Hepatocyte (in vitro differentiated cells): ENCODE data around the gene PPP2R1B. TPM values are rescaled to one million over a fixed set of nuclear protein-coding genes. Genes with fewer than 3 reads are reported as not detected.
A peak's percentile ranks its signal among the peaks of the same experiment; 100 is the strongest.

Experiments used
- DNase-seq: peaks from one replicate; pipeline ENCODE4 v3.0.0-alpha.2; 2016; ENCODE audit warnings: low spot score
- H2AFZ ChIP-seq: fragments of 200-600 bp; sonication (generic); 2 replicates; pipeline ENCODE4 v1.6.0; 2016; ENCODE audit warnings: antibody characterized with exemption, mild to moderate bottlenecking
- H3K27ac ChIP-seq: fragments of 200-600 bp; sonication (generic); 2 replicates; pipeline ENCODE4 v1.5.1; 2016; ENCODE audit warnings: mild to moderate bottlenecking
- H3K27me3 ChIP-seq: fragments of 200-600 bp; sonication (generic); 2 replicates; pipeline ENCODE4 v1.6.1; 2016
- H3K36me3 ChIP-seq: fragments of 200-600 bp; sonication (generic); replicated peaks from 2 replicates; pipeline ENCODE4 v1.5.1; 2016; ENCODE audit warnings: low read depth; ENCODE audit not compliant: insufficient read depth
- H3K4me1 ChIP-seq: fragments of 200-600 bp; sonication (generic); 2 replicates; pipeline ENCODE4 v1.5.1; 2016; ENCODE audit warnings: mild to moderate bottlenecking, moderate library complexity; ENCODE audit not compliant: insufficient read depth
- H3K4me2 ChIP-seq: fragments of 200-600 bp; sonication (generic); 2 replicates; pipeline ENCODE4 v1.6.0; 2016
- H3K4me3 ChIP-seq: fragments of 200-600 bp; sonication (generic); 2 replicates; pipeline ENCODE4 v1.5.1; 2016; ENCODE audit warnings: mild to moderate bottlenecking
- H3K79me2 ChIP-seq: fragments of 200-600 bp; sonication (generic); 2 replicates; pipeline ENCODE4 v1.6.0; 2017; ENCODE audit warnings: mild to moderate bottlenecking
- H3K9me2 ChIP-seq: fragments of 200-600 bp; sonication (generic); replicated peaks from 2 replicates; pipeline ENCODE4 v1.6.0; 2017; ENCODE audit warnings: mild to moderate bottlenecking; ENCODE audit not compliant: insufficient read depth
- H3K9me3 ChIP-seq: fragments of 200-600 bp; sonication (generic); 2 replicates; pipeline ENCODE4 v1.5.1; 2016; ENCODE audit warnings: low read depth, mild to moderate bottlenecking
- H4K20me1 ChIP-seq: fragments of 200-600 bp; sonication (generic); 2 replicates; pipeline ENCODE4 v1.6.0; 2016; ENCODE audit warnings: mild to moderate bottlenecking; ENCODE audit not compliant: insufficient read depth, poor library complexity, severe bottlenecking
- CTCF ChIP-seq: fragments of 200-600 bp; sonication (generic); IDR thresholded peaks from 2 replicates; pipeline ENCODE4 v1.5.1; 2016; ENCODE audit warnings: antibody characterized with exemption, mild to moderate bottlenecking; ENCODE audit not compliant: poor library complexity
- EZH2 ChIP-seq: fragments of 200-600 bp; sonication (generic); IDR thresholded peaks from 2 replicates; pipeline ENCODE4 v1.6.1; 2016; ENCODE audit warnings: antibody characterized with exemption, mild to moderate bottlenecking, borderline replicate concordance
- EZH2phosphoT487 ChIP-seq: fragments of 200-600 bp; sonication (generic); IDR thresholded peaks from one replicate; pipeline ENCODE4 v1.6.1; 2018; ENCODE audit warnings: antibody characterized with exemption, mild to moderate bottlenecking, low read depth, moderate library complexity; ENCODE audit not compliant: unreplicated experiment, severe bottlenecking
- WGBS: methylation state at CpG from one replicate; pipeline ENCODE4 v1.1.6; 2016; ENCODE audit warnings: low lambda C conversion rate; ENCODE audit errors: missing lambda C conversion rate; 5-methylcytosine and 5-hydroxymethylcytosine counted together
- polyA plus RNA-seq: library from polyadenylated mRNA; unstranded; fragments of >200 nt; fragmentation: Nextera tagmentation; extraction: Ambion mirVana; gene quantifications from 2 replicates; pipeline ENCODE4 v1.2.1, GENCODE V29; 2016
- total RNA-seq: library from RNA; depleted of rRNA; stranded (reverse); fragments of >200 nt; gene quantifications from 2 replicates; pipeline ENCODE4 v1.2.3, GENCODE V29; 2014

Gene PPP2R1B
- total and polyA plus RNA-seq, 2 experiments from 2014 or later, result 25.3 to 41.0 TPM

- 90% methylated on average over 2 of the region's 2 CpGs for WGBS
Observed at GRCh38 chr11:111808063-111808588, 41.9 kb upstream of the PPP2R1B start.

GRCh38 chr11:111807076-111807475, 40.9 kb upstream of the PPP2R1B start:
- 95% methylated on average over 1 of the region's 1 CpG for WGBS
- no peaks in the 10 kb centered on the region for H3K4me1 ChIP-seq
- no peaks in the 10 kb centered on the region for H4K20me1 ChIP-seq
- H3K9me3 ChIP-seq, result no peaks in the 10 kb centered on the region
- no peak for DNase-seq
- H3K4me2 ChIP-seq, result no peak overlapping the region
- peaks cover 2% of the 10 kb centered on the region for H3K79me2 ChIP-seq
- no peaks in the 10 kb centered on the region for H3K9me2 ChIP-seq
- no peak overlapping the region for H3K27ac ChIP-seq
- no peaks in the 10 kb centered on the region for H3K36me3 ChIP-seq
- H2AFZ ChIP-seq, result no peak overlapping the region
- no peak overlapping the region for H3K4me3 ChIP-seq
- TF ChIP-seq CTCF, result no peak
- no peak for TF ChIP-seq EZH2phosphoT487
- TF ChIP-seq EZH2, result no peak
- H3K27me3 ChIP-seq, result no peaks in the 10 kb centered on the region

More at GRCh38 chr11:111808063-111808588, 41.9 kb upstream of the PPP2R1B start:
- Histone ChIP-seq H3K27me3 (no peaks in the 10 kb centered on the region), H3K4me3 (no peak overlapping the region), H3K4me2 (no peak overlapping the region), H4K20me1 (no peaks in the 10 kb centered on the region), H3K9me2 (no peaks in the 10 kb centered on the region), H3K79me2 (peaks cover 4% of the 10 kb centered on the region), H3K27ac (no peak overlapping the region), H3K36me3 (no peaks in the 10 kb centered on the region), H3K4me1 (no peaks in the 10 kb centered on the region), H2AFZ (no peak overlapping the region), H3K9me3 (no peaks in the 10 kb centered on the region)
- no peak for DNase-seq
- TF ChIP-seq CTCF (no peak), EZH2phosphoT487 (no peak), EZH2 (no peak)

GRCh38 chr11:111801135-111801534, 34.9 kb upstream of the PPP2R1B start:
- WGBS, result 91% methylated on average over 2 of the region's 2 CpGs
- H3K9me2 ChIP-seq, result no peaks in the 10 kb centered on the region
- no peaks in the 10 kb centered on the region for H3K79me2 ChIP-seq
- DNase-seq, result no peak
- no peaks in the 10 kb centered on the region for H3K36me3 ChIP-seq
- H3K9me3 ChIP-seq, result no peaks in the 10 kb centered on the region
- H3K4me1 ChIP-seq, result no peaks in the 10 kb centered on the region
- no peak overlapping the region for H3K4me2 ChIP-seq
- H2AFZ ChIP-seq, result no peak overlapping the region
- H3K27ac ChIP-seq, result peak overlapping the region; percentile 25
- H3K27me3 ChIP-seq, result no peaks in the 10 kb centered on the region
- no peak for TF ChIP-seq EZH2
- no peak for TF ChIP-seq EZH2phosphoT487
- TF ChIP-seq CTCF, result no peak
- H4K20me1 ChIP-seq, result no peaks in the 10 kb centered on the region
- no peak overlapping the region for H3K4me3 ChIP-seq

- DNase-seq, result no peak
- no peaks in the 10 kb centered on the region for H3K9me2 ChIP-seq
- no peak overlapping the region for H3K4me3 ChIP-seq
- no peaks in the 10 kb centered on the region for H3K79me2 ChIP-seq
- no peaks in the 10 kb centered on the region for H3K9me3 ChIP-seq
- H2AFZ ChIP-seq, result no peak overlapping the region
- H3K36me3 ChIP-seq, result no peaks in the 10 kb centered on the region
- no peak overlapping the region for H3K27ac ChIP-seq
- H3K4me1 ChIP-seq, result no peaks in the 10 kb centered on the region
- H3K27me3 ChIP-seq, result no peaks in the 10 kb centered on the region
- H3K4me2 ChIP-seq, result no peak overlapping the region
- WGBS, result 100% methylated on average over 1 of the region's 1 CpG
- H4K20me1 ChIP-seq, result no peaks in the 10 kb centered on the region
- TF ChIP-seq EZH2phosphoT487, result no peak
- no peak for TF ChIP-seq CTCF
- TF ChIP-seq EZH2, result no peak
Observed at GRCh38 chr11:111798279-111798678, 32.1 kb upstream of the PPP2R1B start.
